Stimulated activated CD4-positive, alpha-beta T cell treated with anti-CD3 and anti-CD28 coated beads, Interleukin-4, amount 100 ng/mL, for 4 hours (primary cell): ENCODE results near the gene SASH3.
A peak's percentile ranks its signal among the peaks of the same experiment; 100 is the strongest.

Experiments used
- DNase-seq, 2 experiments: peaks; one replicate each; pipeline ENCODE4 v3.0.0-alpha.2; 2020

Gene SASH3

DNA sequence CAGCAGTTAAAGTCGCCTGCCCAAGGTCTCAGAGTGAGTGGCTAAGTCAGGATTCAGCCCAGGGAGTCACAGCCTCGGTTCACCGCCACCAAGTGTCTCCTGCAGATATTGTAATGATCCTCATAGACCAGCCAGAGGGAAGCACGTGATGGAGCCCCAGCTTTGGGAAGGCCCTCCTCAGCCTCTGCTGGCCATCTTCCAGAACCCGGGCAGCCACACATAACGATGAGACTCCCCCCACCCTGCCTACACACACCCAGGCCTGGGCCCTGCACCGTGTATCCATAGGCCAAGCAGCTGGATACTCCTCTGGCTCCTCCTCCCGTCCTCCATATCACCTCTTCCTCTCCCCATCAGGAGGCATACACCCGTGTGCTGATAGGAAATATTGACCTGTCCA is 19.6 kb upstream of the SASH3 start:
- no peak for DNase-seq

DNA sequence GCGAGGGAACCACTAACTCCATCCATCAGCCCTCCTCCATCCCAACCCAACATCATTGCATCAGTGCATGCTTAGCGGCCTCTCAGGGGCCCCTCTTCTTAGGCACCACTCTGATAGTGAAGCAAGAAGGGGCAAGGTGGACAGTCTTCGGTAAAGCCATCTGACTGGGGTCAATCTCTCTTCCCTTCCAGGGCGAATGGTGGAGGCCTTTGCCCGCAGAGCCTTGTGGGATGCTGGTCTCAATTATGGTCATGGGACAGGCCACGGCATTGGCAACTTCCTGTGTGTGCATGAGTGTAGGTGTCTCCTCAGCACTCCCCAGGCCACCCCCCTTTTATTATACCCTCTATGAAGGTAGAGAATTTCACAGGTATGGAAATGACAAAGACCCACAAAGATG is 18.8 kb upstream of the SASH3 start:
- no peak for DNase-seq

DNA sequence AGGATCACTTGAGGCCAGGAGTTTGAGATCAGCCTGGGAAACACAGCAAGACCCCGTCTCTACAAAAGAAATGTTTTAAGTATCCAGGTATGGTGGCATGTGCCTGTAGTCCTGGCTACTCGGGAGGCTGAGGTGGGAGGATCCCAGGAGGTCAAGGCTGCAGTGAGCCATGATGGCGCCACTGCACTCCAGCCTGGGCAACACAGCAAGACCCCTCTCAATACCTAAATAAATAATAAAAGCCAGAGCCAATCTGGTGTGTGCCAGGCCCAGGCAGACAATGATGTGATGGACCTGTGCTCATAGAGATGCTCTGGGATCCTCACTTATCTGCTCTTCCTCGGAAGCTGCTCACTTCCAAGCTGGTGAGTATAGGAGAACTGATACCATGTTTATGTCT is 18.2 kb upstream of the SASH3 start:
- DNase-seq = no peak

DNA sequence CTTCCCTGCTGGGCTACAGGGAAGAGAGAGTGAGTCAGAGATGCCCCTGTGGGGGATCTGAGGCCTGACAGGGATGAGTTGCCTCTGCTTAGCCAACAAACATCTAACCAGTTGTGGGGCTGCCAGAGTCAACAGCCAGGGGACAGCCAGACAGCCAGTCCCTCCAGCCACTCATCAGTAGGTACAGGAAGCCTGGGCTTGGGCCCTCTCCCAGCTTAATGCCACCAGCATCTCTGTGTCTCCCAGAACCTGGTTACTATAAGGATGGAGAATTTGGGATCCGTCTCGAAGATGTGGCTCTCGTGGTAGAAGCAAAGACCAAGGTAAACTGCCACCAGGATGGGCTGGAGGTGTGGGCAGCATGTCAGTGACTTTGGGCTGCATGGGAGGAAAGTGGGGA is 17.3 kb upstream of the SASH3 start:
- no peak for DNase-seq

DNA sequence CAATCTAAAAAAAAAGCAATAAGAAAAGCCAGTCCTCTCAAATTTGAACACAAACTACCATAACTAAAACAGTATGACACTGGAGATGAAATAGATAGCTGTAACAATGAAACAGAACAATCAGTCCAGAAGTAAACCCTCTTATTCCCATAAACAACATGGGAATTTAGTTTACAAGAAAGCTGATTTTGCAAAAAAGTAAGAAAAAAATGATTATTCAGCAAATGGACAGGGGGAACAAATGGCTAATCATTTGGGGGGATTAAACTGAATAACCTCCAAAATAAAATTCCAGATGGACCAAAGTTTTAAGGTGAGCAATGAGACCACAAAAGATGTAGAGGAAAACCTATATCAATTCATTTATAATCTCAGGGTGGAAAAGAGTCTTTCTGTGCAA is 16.1 kb upstream of the SASH3 start:
- DNase-seq = no peak

DNA sequence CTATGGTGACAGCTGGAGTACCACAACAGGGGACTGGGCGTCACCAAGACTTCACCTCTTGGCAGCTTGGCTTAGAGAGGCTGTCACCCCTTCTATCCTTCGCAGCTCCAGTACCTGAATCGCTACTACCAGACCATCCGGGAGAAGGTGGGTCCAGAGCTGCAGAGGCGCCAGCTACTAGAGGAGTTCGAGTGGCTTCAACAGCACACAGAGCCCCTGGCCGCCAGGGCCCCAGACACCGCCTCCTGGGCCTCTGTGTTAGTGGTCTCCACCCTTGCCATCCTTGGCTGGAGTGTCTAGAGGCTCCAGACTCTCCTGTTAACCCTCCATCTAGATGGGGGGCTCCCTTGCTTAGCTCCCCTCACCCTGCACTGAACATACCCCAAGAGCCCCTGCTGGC is 11.6 kb upstream of the SASH3 start:
- DNase-seq = no peak

DNA sequence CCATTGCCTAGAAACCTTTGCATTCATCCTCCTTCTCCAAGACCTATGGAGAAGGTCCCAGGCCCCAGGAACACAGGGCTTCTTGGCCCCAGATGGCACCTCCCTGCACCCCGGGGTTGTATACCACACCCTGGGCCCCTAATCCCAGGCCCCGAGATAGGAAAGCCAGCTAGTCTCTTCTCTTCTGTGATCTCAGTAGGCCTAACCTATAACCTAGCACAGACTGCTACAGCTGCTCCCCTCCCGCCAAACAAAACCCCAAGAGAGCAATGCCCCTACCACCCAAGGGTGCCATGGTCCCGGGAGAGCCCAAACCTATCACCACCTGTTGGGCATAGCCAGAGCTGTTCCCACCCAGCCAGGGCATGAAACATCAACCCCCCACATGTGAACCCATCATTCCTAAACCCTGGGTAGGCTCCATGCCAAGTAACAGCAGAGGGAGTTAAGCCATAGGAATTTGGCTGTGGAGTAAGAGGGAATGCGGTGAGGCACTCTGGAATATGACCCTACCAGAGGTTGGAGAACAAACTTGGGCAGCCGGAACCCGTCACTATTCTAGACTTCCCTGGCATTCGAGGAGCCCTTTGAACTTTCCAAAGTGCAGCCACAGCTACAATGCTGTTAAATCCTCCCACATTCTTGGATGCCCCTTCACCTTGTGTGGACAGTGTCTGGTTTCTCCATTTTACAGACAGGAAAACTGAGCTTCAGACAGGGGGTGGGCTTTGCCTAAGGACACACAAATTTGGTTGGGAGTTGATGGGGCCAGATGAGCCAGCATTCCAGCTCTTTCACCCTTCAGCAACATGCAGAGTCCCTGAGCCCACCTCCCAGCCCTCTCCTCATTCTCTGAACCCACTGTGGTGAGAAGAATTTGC is 10.9 kb upstream of the SASH3 start:
- no peak for DNase-seq

DNA sequence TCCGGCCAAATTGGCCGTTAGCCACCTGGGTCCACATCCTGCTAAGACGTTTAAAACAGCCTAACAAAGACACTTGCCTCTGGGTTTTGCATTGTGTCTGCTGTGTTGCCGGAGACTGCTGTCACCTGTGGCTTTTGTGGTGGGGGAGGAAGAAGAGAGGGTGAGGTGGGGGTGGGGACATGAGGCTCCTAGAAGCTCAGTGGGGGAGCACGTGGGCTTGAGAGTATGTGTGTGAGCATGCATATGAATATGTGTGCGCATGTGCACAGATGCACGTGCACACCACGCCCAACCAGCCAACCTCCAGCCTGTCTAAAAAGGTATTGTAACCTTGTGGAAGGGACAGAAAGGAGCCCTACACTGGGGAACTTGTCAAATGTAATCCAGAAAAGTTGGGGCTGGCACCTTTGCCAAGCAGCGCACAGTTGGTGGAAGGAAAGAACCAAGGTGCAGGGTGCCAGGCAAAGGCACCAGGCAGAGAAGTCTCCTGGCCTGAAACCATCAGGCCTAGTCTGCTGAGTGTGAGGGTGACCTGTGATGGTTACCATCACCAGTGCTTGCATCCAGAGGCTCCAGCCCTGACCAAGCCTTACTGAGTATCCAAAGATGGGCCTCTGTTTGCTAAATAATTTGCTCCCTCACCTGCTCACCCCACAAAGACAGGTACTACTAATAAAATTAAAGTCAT is 10.1 kb upstream of the SASH3 start:
- DNase-seq = peak; percentile 49 to 81

DNA sequence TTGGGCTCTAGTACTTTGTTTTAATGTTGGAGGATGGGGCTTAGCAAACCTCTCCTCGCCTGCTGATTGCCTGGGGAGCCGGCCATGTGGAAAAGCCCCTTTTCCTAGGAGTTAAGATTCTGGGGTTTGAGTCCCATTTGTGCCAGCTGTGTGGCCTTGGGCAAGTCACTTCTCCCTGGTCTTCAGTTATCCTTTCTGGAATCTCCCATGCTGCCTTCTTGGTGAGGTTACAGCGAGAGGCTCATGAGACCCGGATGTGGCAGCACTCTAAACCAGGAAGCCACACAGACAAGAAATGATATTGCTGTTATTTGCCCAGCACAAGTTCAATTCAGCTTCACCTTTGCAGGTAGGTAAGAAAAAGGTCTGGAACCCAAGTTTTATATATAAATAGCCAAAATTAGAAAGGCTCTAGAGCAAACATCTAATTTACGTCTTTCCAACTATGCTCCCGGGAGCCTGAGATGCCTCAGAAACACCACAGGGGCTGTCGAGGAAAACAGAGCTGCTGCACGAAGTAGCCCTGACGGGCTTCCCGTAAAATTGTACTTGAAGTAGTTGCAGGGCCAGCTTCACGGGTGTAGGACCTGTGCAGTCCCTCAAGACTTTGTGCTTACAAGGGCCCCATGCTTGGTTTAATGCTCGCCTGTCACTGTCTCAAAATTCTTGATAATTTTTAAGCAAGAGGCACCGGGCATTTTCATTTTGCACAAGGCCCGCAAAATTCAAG is 8.3 kb upstream of the SASH3 start:
- no peak for DNase-seq

DNA sequence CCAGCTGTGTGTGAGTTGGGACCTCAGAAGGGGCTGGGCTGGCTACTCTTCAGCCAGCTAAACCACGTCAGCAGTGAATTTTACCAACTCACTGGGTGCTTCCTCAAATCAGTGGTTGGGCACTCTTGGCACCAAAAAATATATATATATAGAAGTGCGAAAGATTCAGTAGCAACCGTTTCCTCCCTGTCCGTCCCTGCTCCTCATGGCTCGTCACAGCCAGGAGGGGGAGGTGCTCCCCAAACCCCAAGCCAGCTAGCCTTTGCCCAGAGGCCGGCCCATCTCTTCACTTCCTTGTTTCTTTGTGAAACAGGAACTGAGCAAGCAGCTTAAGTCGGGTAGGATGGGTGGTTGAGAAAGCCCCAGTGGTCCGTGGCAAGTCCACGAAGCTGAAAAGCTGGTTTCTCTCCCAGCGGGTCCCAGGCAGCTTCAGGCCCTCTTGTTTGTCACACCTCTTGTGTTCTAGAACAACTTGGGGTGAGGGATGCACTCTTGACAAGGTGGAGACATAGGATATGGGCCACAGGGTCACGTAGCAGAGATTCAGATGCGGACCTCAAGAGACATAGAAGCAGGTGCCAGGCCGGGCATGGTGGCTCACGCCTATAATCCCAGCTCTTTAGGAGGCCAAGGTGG is 6.8 kb upstream of the SASH3 start:
- DNase-seq = peak in 1 of 2 experiments; percentile 28

DNA sequence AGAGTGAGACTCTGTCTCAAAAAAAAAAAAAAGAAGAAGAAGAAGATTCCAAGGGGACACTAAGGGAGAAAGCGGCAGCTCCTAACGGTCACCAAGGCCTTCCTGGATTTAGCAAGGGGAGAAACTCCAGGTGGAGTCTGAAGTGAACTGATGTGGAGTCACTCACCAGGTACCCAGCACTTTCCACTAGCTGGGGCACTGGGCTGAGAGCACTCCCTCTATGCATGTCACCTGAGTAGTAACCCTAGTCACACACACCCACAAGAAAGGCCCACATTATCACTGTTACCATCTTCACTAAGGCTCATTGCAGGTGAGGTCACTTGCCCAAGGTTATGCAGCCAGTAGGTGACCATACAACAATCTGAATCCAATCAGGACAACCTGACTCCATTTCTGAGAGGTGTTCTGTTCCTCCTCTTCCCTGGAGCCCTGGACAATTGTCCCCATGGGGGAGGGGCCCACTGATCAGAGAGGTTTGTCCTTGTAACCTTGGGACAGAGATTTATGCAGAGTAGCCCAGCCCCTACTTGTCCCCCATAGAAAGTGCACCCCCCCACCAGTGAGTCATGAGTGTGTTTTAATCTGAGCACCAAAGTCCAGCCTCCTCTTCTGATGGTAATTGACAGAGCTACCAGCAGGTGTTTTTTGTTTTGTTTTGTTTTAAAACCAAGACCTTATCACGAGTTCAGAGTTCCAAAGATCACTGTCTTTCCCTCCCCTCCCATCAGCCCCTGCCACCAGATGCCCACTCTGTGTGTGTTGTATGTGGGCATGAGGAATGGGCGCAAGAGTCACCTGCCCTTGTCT is 5.9 kb upstream of the SASH3 start:
- no peak for DNase-seq

DNA sequence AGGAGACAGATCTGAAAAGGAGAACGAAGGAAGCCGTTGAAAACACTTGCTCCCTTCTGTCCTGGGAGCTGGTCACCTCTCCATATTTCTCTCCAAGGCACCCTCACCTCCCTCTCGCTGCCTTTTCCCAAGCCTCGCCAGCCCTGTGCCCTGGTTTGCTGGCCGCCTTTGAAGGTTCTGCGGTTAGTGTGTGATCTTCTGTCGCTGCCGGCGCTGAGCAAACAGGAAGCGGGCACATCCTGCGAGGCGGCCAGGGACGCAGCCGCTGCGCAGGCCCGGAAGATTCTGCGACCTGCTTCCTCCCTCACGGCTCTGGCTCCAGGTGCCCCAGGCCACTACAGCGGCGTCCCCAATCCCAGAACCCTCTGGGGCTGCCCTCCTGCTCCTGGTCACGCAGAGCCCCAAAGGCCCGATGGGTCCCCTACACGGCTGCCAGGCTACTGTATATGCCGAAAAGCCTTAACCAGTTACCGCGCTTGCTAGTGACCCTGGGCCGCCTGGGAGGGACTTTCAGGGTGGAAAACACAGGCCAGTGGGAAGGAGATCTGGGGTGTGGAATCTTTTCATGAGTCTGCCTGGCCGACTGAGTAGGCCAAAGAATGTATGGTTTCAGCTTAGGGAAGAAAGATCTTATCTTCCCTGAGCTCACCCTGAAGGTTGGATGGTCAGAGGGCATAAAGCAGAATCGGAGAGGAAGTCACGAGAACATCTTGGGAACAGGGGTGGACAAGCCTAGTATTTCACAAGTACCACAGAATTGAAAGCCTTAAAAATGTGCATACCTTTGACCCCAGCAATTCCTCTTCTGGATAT is 2.3 kb upstream of the SASH3 start:
- DNase-seq = peak; percentile 56 to 62

DNA sequence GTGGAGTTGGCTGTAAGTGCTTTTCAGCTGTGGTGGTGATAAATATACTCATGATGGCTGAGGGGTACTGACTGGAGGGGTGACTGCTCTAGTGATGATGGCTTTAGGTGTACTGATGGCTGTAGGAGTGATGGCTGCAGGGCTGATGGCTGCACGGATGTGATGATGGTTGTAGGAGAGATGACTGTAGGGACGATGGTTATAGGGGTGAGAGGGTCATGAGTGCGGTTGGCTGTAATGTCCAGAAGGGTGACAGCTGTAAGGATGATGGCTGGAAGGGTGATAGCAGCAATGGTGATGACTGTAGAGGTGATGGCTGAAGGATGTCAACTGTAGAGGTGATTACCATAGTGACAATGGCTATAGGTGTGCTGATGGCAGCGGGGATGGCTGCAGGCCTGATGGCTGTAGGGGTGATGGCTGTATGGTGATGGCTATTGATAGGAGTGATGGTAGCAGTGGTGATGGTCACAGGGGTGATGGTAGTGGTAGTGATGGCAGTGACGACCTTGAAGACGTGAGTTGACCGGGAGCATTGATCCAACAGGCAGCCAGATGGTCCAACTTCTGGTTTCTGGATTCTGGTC is 570 bp upstream of the SASH3 start:
- no peak for DNase-seq

DNA sequence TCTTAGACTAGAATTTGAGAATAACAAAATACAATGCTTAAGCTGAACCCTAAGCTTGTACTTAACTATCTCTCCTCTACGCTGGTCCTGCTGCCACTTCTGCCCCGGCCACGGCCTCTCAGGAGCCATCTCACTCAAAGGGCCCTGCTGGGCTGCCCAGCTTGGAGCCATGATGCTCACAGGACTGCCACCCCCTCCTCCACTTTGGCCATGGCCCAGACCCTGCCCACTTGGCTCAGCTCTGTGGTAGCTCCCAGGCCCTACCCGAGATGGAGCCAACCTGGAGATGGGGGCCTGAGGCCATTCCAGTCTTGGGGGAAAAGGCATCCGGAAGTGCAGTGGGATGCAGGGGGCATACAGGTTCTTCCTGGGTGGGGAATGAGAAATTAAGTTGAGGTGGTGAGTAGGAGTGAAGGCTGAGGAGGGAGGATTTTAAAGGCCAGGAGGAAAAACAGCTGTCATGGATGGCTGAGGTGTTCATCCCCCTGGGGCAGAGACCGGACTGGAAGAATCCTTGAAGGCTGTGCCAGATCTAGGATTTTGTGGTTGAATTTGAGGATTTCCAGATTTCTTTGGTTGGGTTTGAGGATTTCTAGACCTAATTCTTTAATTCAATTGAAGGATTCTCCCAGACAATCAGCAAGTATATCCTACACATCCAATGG is 824 bp downstream of the SASH3 start:
- DNase-seq = no peak

DNA sequence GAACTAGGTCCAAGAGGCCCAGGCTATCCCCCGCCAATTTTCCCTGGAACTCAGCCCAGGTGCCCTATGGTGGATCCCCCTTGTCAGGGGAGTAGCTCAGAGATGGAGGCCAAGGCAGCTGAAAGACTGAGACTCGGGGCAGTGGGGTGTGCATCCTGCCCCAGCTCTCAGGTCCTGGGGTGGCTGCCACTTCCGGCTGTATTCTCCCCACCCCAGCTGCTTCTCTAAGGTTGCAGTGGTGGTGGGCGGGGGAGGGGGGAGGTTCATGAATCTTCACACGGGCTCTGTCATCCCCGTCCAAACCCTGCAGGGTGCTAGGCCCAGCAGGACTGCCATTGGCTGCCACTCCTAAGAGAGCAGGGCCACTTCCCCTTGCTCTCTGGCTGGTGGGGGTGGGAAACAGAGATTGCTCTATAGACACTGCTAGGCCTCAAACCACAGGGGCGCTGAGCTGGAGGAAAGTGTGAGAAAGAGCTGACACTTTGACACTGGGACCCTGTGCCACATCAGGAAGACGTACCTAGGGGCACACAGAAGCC is 1.5 kb downstream of the SASH3 start:
- peak; percentile 65 to 82 for DNase-seq

DNA sequence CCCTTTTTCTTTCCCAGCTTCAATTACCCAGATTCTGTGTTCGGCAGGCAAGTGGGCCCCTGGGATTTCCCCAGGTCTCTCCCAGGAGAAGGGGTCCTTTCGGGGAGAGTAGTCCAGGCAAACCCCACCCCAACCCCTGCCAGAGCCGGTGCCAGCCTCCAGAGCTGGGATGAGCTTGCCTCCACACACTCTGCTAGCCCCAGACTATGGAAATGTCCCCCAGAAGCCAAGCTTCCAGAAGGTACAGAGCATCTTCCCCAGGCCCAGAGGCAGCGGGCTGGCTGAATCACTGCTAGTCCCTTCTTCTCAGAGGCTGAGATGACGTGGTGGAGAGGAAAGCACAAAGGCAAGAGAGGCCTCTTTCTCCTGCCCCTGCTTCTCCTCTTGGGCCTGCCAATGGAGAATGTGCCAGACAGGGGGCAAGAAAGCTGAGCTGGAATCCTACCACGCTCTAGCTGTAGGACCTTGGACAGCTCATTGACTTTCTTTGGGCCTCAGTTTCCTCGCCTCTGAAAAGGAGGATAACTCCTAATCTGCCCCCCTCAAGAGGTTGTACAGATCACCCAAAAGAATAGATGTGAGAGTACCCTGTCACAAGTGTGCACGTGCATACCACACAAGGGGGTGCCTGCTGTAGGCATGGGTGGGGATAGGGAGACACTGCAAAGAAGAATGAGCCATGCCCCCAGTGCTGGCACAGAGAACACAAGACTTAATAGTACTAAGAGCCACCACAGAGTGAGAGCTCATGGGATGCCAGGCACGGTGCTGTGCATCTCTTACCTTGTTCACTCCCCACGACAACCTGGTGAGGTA is 2.1 kb downstream of the SASH3 start:
- peak; percentile 34 to 37 for DNase-seq

DNA sequence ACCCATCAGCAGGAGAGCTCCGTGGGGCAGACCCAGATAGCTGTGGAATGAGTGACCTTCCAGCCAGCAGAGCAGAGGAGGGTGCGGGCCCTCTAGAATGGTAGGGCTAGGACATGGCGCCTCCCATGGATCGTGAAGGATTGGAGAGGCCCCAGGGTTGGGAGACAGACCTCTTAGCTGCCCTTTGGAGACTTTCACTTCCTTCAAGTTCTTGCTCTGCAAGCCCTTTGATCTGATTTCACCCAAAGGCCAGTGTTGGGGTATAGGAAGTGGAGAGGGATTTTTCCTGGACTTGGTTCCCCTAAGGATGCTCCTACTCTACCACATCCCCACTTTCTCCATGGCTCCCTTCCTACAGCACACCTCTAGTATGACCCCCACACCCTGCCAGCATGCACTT is 3.0 kb downstream of the SASH3 start:
- DNase-seq = no peak

DNA sequence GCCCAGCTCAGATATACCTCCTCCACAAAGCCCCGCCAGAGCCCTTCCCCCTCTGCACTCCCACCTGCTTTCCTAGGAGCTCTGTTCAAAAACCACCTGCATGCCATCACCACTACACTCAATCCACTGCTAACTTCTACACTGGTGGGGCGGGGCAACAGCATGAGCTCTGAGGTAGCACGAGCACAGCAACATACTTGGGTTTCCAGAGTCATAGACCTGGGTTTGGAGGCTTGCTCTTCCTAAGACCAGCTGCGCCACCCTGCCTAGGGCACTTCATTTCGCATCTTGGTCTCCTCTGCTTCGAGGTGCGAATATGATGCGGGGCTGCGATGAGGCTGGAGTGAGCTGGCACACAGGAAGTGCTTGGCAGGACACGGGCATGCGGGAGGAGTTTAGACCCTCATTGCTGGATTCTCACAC is 3.6 kb downstream of the SASH3 start:
- peak in 1 of 2 experiments; percentile 38 for DNase-seq

DNA sequence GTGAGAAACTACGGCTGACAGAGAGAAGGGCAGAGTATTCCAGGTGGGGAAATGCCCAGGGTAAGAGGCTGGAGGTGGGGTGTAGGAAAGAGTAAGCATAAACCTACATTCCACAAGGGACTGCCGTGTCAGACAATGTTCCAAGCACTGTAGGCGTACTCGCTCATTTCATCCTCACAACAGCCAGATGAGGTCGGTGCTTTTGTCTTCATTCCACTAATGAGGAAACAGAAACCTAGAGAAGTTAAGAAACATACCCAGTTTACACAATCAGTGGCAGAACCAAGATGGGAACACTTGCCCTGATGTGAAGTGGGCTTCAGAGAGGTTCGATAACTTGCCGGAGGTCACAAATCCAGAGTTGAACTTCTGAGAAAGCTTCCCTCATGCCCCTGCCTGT is 4.6 kb downstream of the SASH3 start:
- DNase-seq = no peak
